SK-N-SH treated with all-trans-retinoic acid at 6 μM for 48 hours (cell line): ENCODE data around the gene CD207.
A peak's percentile ranks its signal among the peaks of the same experiment; 100 is the strongest.

Source experiments
- ATAC-seq: fragments of 200-7000 bp; cut with Tn5 transposase; 3 replicates; pipeline ENCODE4 v1.9.1; 2020; ENCODE audit warnings: mild to moderate bottlenecking, moderate library complexity
- BACH2 ChIP-seq: fragments of 250-450 bp; sonication (Bioruptor Pico); IDR thresholded peaks from 2 replicates; pipeline ENCODE4 v1.9.0; 2021; ENCODE audit warnings: mild to moderate bottlenecking, borderline replicate concordance
- CREB5 ChIP-seq: fragments of 250-450 bp; sonication (Bioruptor Pico); IDR thresholded peaks from 2 replicates; pipeline ENCODE4 v1.5.1; 2020; ENCODE audit warnings: low read depth, mild to moderate bottlenecking, moderate library complexity
- CSDC2 ChIP-seq: fragments of 250-450 bp; sonication (Bioruptor Pico); IDR thresholded peaks from 2 replicates; pipeline ENCODE4 v1.5.0; 2020; ENCODE audit warnings: mild to moderate bottlenecking, moderate library complexity
- CSRNP3 ChIP-seq: fragments of 250-450 bp; sonication (Bioruptor Pico); IDR thresholded peaks from 2 replicates; pipeline ENCODE4 v1.5.1; 2021; ENCODE audit warnings: mild to moderate bottlenecking, moderate library complexity
- ISL1 ChIP-seq: fragments of 250-450 bp; sonication (Bioruptor Pico); IDR thresholded peaks from 2 replicates; pipeline ENCODE4 v2.1.2; 2022; ENCODE audit warnings: mild to moderate bottlenecking, moderate library complexity
- OSR1 ChIP-seq: fragments of 250-450 bp; sonication (Bioruptor Pico); IDR thresholded peaks from 2 replicates; pipeline ENCODE4 v1.8.0; 2022; ENCODE audit warnings: moderate library complexity, mild to moderate bottlenecking, inconsistent platforms
- POU6F1 ChIP-seq: fragments of 250-450 bp; sonication (Bioruptor Pico); IDR thresholded peaks from 2 replicates; pipeline ENCODE4 v1.8.0; 2021; ENCODE audit warnings: low read depth, mild to moderate bottlenecking, moderate library complexity, borderline replicate concordance
- PPARA ChIP-seq: fragments of 250-450 bp; sonication (Bioruptor Pico); IDR thresholded peaks from 2 replicates; pipeline ENCODE4 v1.5.0; 2020; ENCODE audit warnings: mild to moderate bottlenecking, borderline replicate concordance
- RARB ChIP-seq: fragments of 250-450 bp; sonication (Bioruptor Pico); IDR thresholded peaks from 2 replicates; pipeline ENCODE4 v1.8.0; 2021; ENCODE audit warnings: mild to moderate bottlenecking, moderate library complexity
- SNAI2 ChIP-seq: fragments of 250-450 bp; sonication (Bioruptor Pico); IDR thresholded peaks from 2 replicates; pipeline ENCODE4 v1.5.0; 2020; ENCODE audit warnings: mild to moderate bottlenecking, moderate library complexity
- TOX ChIP-seq: fragments of 250-450 bp; sonication (Bioruptor Pico); IDR thresholded peaks from 2 replicates; pipeline ENCODE4 v1.8.0; 2021; ENCODE audit warnings: mild to moderate bottlenecking, moderate library complexity, borderline replicate concordance
- ZC3H10 ChIP-seq: fragments of 250-450 bp; sonication (Bioruptor Pico); IDR thresholded peaks from 2 replicates; pipeline ENCODE4 v1.5.1; 2021; ENCODE audit warnings: mild to moderate bottlenecking, moderate library complexity
- ZFP30 ChIP-seq: fragments of 450-650 bp; formaldehyde crosslinking; IDR thresholded peaks from 2 replicates; pipeline ENCODE4 v1.5.0; 2022; ENCODE audit warnings: mild to moderate bottlenecking, moderate library complexity
- ZNF565 ChIP-seq: fragments of 450-650 bp; formaldehyde crosslinking; conservative IDR thresholded peaks from 2 replicates; pipeline ENCODE4 v1.5.0; 2020; ENCODE audit warnings: low read depth, mild to moderate bottlenecking, moderate library complexity
- ZNF70 ChIP-seq: fragments of 450-650 bp; formaldehyde crosslinking; IDR thresholded peaks from 2 replicates; pipeline ENCODE4 v1.5.0; 2020; ENCODE audit warnings: mild to moderate bottlenecking, moderate library complexity
- ZNF8 ChIP-seq: fragments of 450-650 bp; formaldehyde crosslinking; IDR thresholded peaks from 2 replicates; pipeline ENCODE4 v1.5.0; 2020; ENCODE audit warnings: mild to moderate bottlenecking, moderate library complexity

The CD207 gene

GRCh38 chr2:70789304-70790135 lies 46.1 kb downstream of the CD207 start:
- peak; percentile 94 for ATAC-seq
- TF ChIP-seq TOX (CRISPR knock-in tag) (no peak), CSRNP3 (CRISPR knock-in tag) (no peak), ZFP30 (CRISPR knock-in tag) (no peak), ZNF70 (no peak), OSR1 (no peak), ZC3H10 (CRISPR knock-in tag) (no peak), SNAI2 (no peak), CREB5 (CRISPR knock-in tag) (no peak), ZNF565 (CRISPR knock-in tag) (no peak), ISL1 (CRISPR knock-in tag) (no peak), PPARA (no peak), ZNF8 (CRISPR knock-in tag) (no peak)

GRCh38 chr2:70785137-70785911 lies 50.3 kb downstream of the CD207 start:
- peak; percentile 34; the same call in 1 of the 3 replicates for ATAC-seq
- no peak for TF ChIP-seq ZFP30 (CRISPR knock-in tag)
- TF ChIP-seq POU6F1 (CRISPR knock-in tag): no peak
- TF ChIP-seq PPARA: no peak
- TF ChIP-seq RARB (CRISPR knock-in tag): no peak

GRCh38 chr2:70784320-70784719 lies 51.3 kb downstream of the CD207 start:
- TF ChIP-seq ZNF565 (CRISPR knock-in tag): no peak
- TF ChIP-seq PPARA: no peak
- TF ChIP-seq BACH2: no peak
- TF ChIP-seq RARB (CRISPR knock-in tag): no peak
- TF ChIP-seq ISL1 (CRISPR knock-in tag): no peak
- no peak for TF ChIP-seq SNAI2
- TF ChIP-seq CSDC2 (CRISPR knock-in tag): no peak
- TF ChIP-seq OSR1: no peak
- TF ChIP-seq ZFP30 (CRISPR knock-in tag): no peak
- TF ChIP-seq ZNF70: no peak
- ATAC-seq: no peak
